Body of pancreas (tissue), 4 donors: Measurements from ENCODE around the gene FBXO3.

Experiments used
- POLR2A ChIP-seq, 3 donors: fragments of 450-650 bp; IDR thresholded peaks; one replicate each; pipeline ENCODE4 v1.6.1; 2016; ENCODE audit warnings: antibody characterized with exemption in 3 of 3, mild to moderate bottlenecking in 2 of 3
- TF ChIP-seq, protein P1 (sequence below), 7 experiments: fragments of 450-650 bp in 4 of 7; fragments of 200-600 bp in 3 of 7; sonication (generic) in 3 of 7; IDR thresholded peaks; one replicate each; pipeline ENCODE4 v1.5.1; 2016 to 2019; ENCODE audit warnings: antibody characterized with exemption in 7 of 7

- TF ChIP-seq, protein P1, sequence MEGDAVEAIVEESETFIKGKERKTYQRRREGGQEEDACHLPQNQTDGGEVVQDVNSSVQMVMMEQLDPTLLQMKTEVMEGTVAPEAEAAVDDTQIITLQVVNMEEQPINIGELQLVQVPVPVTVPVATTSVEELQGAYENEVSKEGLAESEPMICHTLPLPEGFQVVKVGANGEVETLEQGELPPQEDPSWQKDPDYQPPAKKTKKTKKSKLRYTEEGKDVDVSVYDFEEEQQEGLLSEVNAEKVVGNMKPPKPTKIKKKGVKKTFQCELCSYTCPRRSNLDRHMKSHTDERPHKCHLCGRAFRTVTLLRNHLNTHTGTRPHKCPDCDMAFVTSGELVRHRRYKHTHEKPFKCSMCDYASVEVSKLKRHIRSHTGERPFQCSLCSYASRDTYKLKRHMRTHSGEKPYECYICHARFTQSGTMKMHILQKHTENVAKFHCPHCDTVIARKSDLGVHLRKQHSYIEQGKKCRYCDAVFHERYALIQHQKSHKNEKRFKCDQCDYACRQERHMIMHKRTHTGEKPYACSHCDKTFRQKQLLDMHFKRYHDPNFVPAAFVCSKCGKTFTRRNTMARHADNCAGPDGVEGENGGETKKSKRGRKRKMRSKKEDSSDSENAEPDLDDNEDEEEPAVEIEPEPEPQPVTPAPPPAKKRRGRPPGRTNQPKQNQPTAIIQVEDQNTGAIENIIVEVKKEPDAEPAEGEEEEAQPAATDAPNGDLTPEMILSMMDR (IDR thresholded peaks at IDR 0.05): no peak
- no peak for TF ChIP-seq POLR2A (IDR thresholded peaks at IDR 0.05)
Measured at GRCh38 chr11:33819278-33820035, 45.1 kb upstream of the FBXO3 start.
